Measurements from ENCODE around the gene NR2F2.

- TF ChIP-seq, protein P1, sequence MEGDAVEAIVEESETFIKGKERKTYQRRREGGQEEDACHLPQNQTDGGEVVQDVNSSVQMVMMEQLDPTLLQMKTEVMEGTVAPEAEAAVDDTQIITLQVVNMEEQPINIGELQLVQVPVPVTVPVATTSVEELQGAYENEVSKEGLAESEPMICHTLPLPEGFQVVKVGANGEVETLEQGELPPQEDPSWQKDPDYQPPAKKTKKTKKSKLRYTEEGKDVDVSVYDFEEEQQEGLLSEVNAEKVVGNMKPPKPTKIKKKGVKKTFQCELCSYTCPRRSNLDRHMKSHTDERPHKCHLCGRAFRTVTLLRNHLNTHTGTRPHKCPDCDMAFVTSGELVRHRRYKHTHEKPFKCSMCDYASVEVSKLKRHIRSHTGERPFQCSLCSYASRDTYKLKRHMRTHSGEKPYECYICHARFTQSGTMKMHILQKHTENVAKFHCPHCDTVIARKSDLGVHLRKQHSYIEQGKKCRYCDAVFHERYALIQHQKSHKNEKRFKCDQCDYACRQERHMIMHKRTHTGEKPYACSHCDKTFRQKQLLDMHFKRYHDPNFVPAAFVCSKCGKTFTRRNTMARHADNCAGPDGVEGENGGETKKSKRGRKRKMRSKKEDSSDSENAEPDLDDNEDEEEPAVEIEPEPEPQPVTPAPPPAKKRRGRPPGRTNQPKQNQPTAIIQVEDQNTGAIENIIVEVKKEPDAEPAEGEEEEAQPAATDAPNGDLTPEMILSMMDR (IDR thresholded peaks at IDR 0.05): no peak
- TF ChIP-seq EZH2 (IDR thresholded peaks at IDR 0.05; ENCODE audit: borderline replicate concordance, insufficient read depth, low read depth, low read length, poor library complexity, severe bottlenecking): no peak
Measured at GRCh38 chr15:96290679-96291078, 39.8 kb upstream of the NR2F2 start.
